Kidney (tissue), 14 donors: ENCODE data around the gene EID1. TPM values are rescaled to one million over a fixed set of nuclear protein-coding genes. Genes with fewer than 3 reads are reported as not detected.

Source experiments
- DNase-seq, 5 donors: peaks; one replicate each; pipeline ENCODE4 v3.0.0-alpha.2; 2013 to 2020
- FAIRE-seq: peaks from 2 replicates; lab custom pipeline; 2012; peaks lifted over from hg19 to GRCh38; lab: Jason Lieb, UNC
- H3K27ac ChIP-seq, 2 donors: one replicate each; pipeline ENCODE4 v1.7.0; 2013; ENCODE audit warnings: low read depth in 2 of 2, low read length in 2 of 2, inconsistent platforms in 1 of 2
- H3K27me3 ChIP-seq: one replicate; pipeline ENCODE4 v1.7.1; 2013; ENCODE audit warnings: low read length, inconsistent platforms; ENCODE audit not compliant: control insufficient read depth, insufficient read depth
- H3K36me3 ChIP-seq, 3 donors: one replicate each; pipeline versions ENCODE4 v1.7.0 to v1.7.1; 2013; ENCODE audit warnings: low read length in 3 of 3, control low read depth in 1 of 3, inconsistent platforms in 1 of 3; ENCODE audit not compliant: insufficient read depth in 3 of 3, control insufficient read depth in 2 of 3
- H3K4me1 ChIP-seq, 3 donors: one replicate each; pipeline versions ENCODE4 v1.7.0 to v1.7.1; 2013; ENCODE audit warnings: low read length in 3 of 3, inconsistent platforms in 1 of 3, low read depth in 1 of 3; ENCODE audit not compliant: control insufficient read depth in 2 of 3, insufficient read depth in 2 of 3
- H3K4me3 ChIP-seq, 3 donors: one replicate each; pipeline versions ENCODE4 v1.7.0 to v1.8.1; 2013; ENCODE audit warnings: low read length in 3 of 3, control low read depth in 1 of 3, inconsistent platforms in 1 of 3
- H3K9ac ChIP-seq, 3 donors: one replicate each; pipeline versions ENCODE4 v1.7.0 to v1.7.1; 2013; ENCODE audit warnings: low read length in 3 of 3, control low read depth in 1 of 3, inconsistent platforms in 1 of 3
- H3K9me3 ChIP-seq, 3 donors: one replicate each; pipeline versions ENCODE4 v1.7.0 to v1.7.1; 2013; ENCODE audit warnings: low read length in 3 of 3, control low read depth in 1 of 3, inconsistent platforms in 1 of 3; ENCODE audit not compliant: control insufficient read depth in 2 of 3, insufficient read depth in 1 of 3
- intact Hi-C: fragments of 100-400 bp; cut with DNase I; formaldehyde crosslinking; loops from one replicate; pipeline ENCODE4 v1.11.1; 2022
- polyA plus RNA-seq: library from polyadenylated mRNA; stranded (reverse); fragments of 350-450 nt; fragmentation: Illumina TruSeq; extraction: RNeasy Lipid Tissue Mini Kit (QIAGEN cat#74804); gene quantifications from one replicate; pipeline ENCODE4 v1.2.3, GENCODE V29; 2014; ENCODE audit warnings: low read depth, low replicate concordance; ENCODE audit not compliant: insufficient read depth
- total RNA-seq: library from RNA; stranded (reverse); fragmentation: NEBNext Ultra II Directional; extraction: Animal tissue kit (Norgen Biotek cat#: 25700); gene quantifications from one replicate; pipeline ENCODE4 v1.2.1, GENCODE V29; 2021
- TF ChIP-seq, protein P1 (sequence below): IDR thresholded peaks from 3 replicates; pipeline ENCODE4 v1.5.1; 2012; ENCODE audit warnings: mild to moderate bottlenecking, moderate library complexity, borderline replicate concordance; ENCODE audit not compliant: insufficient read depth; ENCODE audit errors: extremely low read depth
- donor health status: control.
- donor health status: control.
- donor health status: control.
- donor health status: control.
- donor health status: control.
- donor health status: DM: yes; HTN: yes; CAD: no.
- donor health status: Normal renal cell carcinoma (clear cell type).

EID1 gene
- total and polyA plus RNA-seq, 2 donors from 2014 or later, result 119 to 123 TPM

DNA sequence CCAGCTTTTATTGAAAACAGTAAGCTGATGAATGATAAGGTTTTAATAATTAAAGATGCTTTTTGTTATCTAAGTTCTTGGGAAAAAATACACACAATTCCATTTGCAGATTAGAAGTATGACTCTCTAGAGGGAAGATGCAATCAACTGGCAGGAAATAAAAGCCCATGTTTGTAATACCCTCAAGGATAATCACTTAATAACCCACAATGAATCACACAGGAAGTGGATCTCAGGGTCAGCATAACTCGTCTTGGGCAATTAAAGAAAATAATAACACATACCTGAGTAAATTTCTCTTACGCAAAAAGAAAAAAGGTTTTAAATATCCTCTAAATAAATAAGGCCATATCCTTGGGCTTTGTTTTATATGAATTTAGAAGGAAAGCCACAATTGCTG lies 9.4 kb upstream of the EID1 start:
- no peaks in the 10 kb centered on the region for H3K4me1 ChIP-seq
- intact Hi-C loops, result no loop called here
- DNase-seq (no peak), FAIRE-seq (no peak)
- H3K27me3 ChIP-seq, result no peaks in the 10 kb centered on the region
- H3K4me3 ChIP-seq, result no peak overlapping the region
- H3K9me3 ChIP-seq, result no peaks in the 10 kb centered on the region
- H3K27ac ChIP-seq, result no peak overlapping the region
- TF ChIP-seq, protein P1, sequence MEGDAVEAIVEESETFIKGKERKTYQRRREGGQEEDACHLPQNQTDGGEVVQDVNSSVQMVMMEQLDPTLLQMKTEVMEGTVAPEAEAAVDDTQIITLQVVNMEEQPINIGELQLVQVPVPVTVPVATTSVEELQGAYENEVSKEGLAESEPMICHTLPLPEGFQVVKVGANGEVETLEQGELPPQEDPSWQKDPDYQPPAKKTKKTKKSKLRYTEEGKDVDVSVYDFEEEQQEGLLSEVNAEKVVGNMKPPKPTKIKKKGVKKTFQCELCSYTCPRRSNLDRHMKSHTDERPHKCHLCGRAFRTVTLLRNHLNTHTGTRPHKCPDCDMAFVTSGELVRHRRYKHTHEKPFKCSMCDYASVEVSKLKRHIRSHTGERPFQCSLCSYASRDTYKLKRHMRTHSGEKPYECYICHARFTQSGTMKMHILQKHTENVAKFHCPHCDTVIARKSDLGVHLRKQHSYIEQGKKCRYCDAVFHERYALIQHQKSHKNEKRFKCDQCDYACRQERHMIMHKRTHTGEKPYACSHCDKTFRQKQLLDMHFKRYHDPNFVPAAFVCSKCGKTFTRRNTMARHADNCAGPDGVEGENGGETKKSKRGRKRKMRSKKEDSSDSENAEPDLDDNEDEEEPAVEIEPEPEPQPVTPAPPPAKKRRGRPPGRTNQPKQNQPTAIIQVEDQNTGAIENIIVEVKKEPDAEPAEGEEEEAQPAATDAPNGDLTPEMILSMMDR, result no peak
- no peaks in the 10 kb centered on the region for H3K36me3 ChIP-seq
- no peak overlapping the region for H3K9ac ChIP-seq

DNA sequence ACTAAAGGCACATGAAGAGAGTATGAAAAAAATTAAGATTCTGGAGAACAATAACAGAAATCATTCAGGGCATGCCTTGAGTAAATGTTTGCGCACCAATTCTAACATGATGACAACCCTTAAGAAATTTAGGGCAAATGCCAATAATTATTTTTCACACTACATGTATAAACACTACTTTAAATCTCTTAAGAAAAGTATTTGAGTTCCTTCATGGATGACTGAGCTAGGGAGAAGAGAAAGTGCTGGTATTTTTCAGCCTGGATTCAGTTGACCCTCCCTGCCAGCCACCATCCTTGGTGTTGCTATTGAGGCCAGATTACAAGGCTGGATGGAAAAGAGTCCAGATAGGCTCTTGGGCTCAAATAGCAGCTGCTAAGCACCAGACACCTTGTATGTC lies 8.0 kb upstream of the EID1 start:
- DNase-seq (no peak), FAIRE-seq (no peak)
- Histone ChIP-seq H3K36me3 (no peaks in the 10 kb centered on the region), H3K9ac (no peak overlapping the region), H3K9me3 (no peaks in the 10 kb centered on the region), H3K27ac (no peak overlapping the region), H3K4me3 (no peak overlapping the region), H3K4me1 (no peaks in the 10 kb centered on the region), H3K27me3 (no peaks in the 10 kb centered on the region)
- intact Hi-C loops, result no loop called here
- TF ChIP-seq, protein P1, result no peak

DNA sequence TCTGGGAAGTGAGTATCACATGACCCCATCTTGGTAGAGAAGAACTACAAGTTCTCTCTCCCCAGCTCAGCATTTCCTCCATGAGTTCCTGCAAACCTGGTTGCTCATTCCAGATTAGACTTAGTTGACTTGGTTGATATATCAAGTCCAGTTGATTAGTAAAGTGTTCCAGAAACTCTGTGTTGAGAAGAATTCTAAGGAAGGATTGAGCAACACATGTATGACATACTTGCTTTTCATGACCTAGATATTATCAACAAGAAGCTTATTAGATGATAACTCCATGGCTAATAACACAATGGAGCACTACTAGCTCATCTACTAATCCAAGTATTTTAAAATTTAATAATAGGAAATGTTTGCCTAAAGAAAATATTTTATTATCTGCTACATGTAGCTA lies 6.4 kb upstream of the EID1 start:
- Histone ChIP-seq H3K4me1 (no peaks in the 10 kb centered on the region), H3K9ac (no peak overlapping the region), H3K27ac (no peak overlapping the region), H3K27me3 (no peaks in the 10 kb centered on the region), H3K36me3 (no peaks in the 10 kb centered on the region), H3K9me3 (no peaks in the 10 kb centered on the region), H3K4me3 (no peak overlapping the region)
- FAIRE-seq (no peak), DNase-seq (no peak)
- intact Hi-C loops, result no loop called here
- TF ChIP-seq, protein P1, result no peak

DNA sequence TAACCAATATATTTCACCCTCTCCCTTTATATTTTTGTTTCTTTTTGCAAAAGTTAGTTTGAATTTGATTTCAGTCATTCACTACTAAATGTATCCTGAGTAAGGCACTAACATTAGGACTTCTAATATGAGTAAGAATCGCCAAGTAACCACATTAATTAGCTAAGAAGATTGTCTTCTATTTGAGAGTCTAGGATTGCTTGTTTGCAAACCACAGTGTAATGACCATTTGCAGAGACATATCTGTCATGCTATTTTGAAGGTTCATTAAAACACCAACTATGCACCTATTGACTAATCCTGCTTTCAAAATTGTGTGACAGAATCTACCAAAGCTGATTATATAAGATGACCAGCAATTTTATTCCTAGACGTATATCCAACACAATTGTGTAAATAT lies 5.3 kb upstream of the EID1 start:
- intact Hi-C loops, result no loop called here

More for the DNA sequence above, 5.3 kb upstream of the EID1 start:
- no peak overlapping the region for H3K4me3 ChIP-seq
- peaks cover 0 to 2% (median 0%) of the 10 kb centered on the region in 3 donors for H3K4me1 ChIP-seq
- TF ChIP-seq, protein P1, result no peak
- H3K9me3 ChIP-seq, result no peaks in the 10 kb centered on the region
- DNase-seq, result no peak
- H3K27ac ChIP-seq, result no peak overlapping the region
- no peak overlapping the region for H3K9ac ChIP-seq
- H3K36me3 ChIP-seq, result no peaks in the 10 kb centered on the region
- no peak for FAIRE-seq
- H3K27me3 ChIP-seq, result no peaks in the 10 kb centered on the region
